GM23338 (cell line): ENCODE results near the gene RHOH. TPM values are rescaled to one million over a fixed set of nuclear protein-coding genes. Genes with fewer than 3 reads are reported as not detected.
A peak's percentile ranks its signal among the peaks of the same experiment; 100 is the strongest.

Source experiments
- ATAC-seq: fragments of 200-7000 bp; cut with Tn5 transposase; 3 replicates; pipeline ENCODE4 v1.9.1; 2020
- DNase-seq: peaks from one replicate; pipeline ENCODE4 v3.0.0-alpha.2; 2015; ENCODE audit warnings: low spot score
- H2AFZ ChIP-seq: fragments of 200-600 bp; sonication (generic); 2 replicates; pipeline ENCODE4 v1.8.0; 2016; ENCODE audit warnings: antibody characterized with exemption, mild to moderate bottlenecking, moderate library complexity
- H3F3A ChIP-seq: fragments of 200-600 bp; sonication (generic); replicated peaks from 2 replicates; pipeline ENCODE4 v1.8.0; 2017; ENCODE audit warnings: antibody characterized with exemption, mixed run types, low read depth
- H3K27ac ChIP-seq: fragments of 200-600 bp; sonication (generic); 2 replicates; pipeline ENCODE4 v1.6.1; 2016; ENCODE audit warnings: low read depth
- H3K27me3 ChIP-seq: fragments of 200-600 bp; sonication (generic); 2 replicates; pipeline ENCODE4 v1.8.0; 2016; ENCODE audit warnings: mild to moderate bottlenecking, mixed run types, moderate library complexity; ENCODE audit not compliant: insufficient read depth
- H3K36me3 ChIP-seq: fragments of 200-600 bp; sonication (generic); 2 replicates; pipeline ENCODE4 v1.8.0; 2016; ENCODE audit warnings: mild to moderate bottlenecking; ENCODE audit not compliant: insufficient read depth
- H3K4me1 ChIP-seq: fragments of 200-600 bp; sonication (generic); 2 replicates; pipeline ENCODE4 v1.8.0; 2016; ENCODE audit warnings: mild to moderate bottlenecking, moderate library complexity; ENCODE audit not compliant: insufficient read depth
- H3K4me2 ChIP-seq: fragments of 200-600 bp; sonication (generic); 2 replicates; pipeline ENCODE4 v1.7.1; 2017; ENCODE audit warnings: mixed run types
- H3K4me3 ChIP-seq: fragments of 200-600 bp; sonication (generic); 2 replicates; pipeline ENCODE4 v1.6.1; 2016; ENCODE audit warnings: mixed run types
- H3K79me2 ChIP-seq: fragments of 200-600 bp; sonication (generic); replicated peaks from 2 replicates; pipeline ENCODE4 v1.8.0; 2017; ENCODE audit warnings: mild to moderate bottlenecking; ENCODE audit not compliant: insufficient read depth
- H3K9me2 ChIP-seq: fragments of 200-600 bp; sonication (generic); 2 replicates; pipeline ENCODE4 v1.8.0; 2017; ENCODE audit not compliant: insufficient read depth
- H4K20me1 ChIP-seq: fragments of 200-600 bp; sonication (generic); replicated peaks from 2 replicates; pipeline ENCODE4 v1.8.0; 2017; ENCODE audit warnings: mild to moderate bottlenecking; ENCODE audit not compliant: insufficient read depth
- H3K27ac Mint-ChIP-seq: 2 replicates; pipeline ENCODE4 v1.8.0; 2020; ENCODE audit warnings: inconsistent platforms, mild to moderate bottlenecking, moderate library complexity, mixed read lengths
- H3K27me3 Mint-ChIP-seq: 3 replicates; pipeline ENCODE4 v1.8.0; 2022; ENCODE audit warnings: low read depth, mild to moderate bottlenecking, moderate library complexity, mixed read lengths, inconsistent platforms; ENCODE audit not compliant: insufficient read depth, poor library complexity
- H3K36me3 Mint-ChIP-seq: 3 replicates; pipeline ENCODE4 v1.8.0; 2021; ENCODE audit warnings: low read depth, mild to moderate bottlenecking, inconsistent platforms, moderate library complexity, mixed read lengths
- H3K4me1 Mint-ChIP-seq: 3 replicates; pipeline ENCODE4 v1.8.0; 2020; ENCODE audit warnings: mild to moderate bottlenecking, inconsistent platforms, mixed read lengths
- H3K4me3 Mint-ChIP-seq: 3 replicates; pipeline ENCODE4 v1.8.0; 2021; ENCODE audit warnings: moderate library complexity, mild to moderate bottlenecking, inconsistent platforms, mixed read lengths
- H3K9me3 Mint-ChIP-seq: 3 replicates; pipeline ENCODE4 v1.8.0; 2020; ENCODE audit warnings: moderate library complexity, mild to moderate bottlenecking, inconsistent platforms, mixed read lengths
- CREB1 ChIP-seq: fragments of 250-450 bp; sonication (Bioruptor Pico); IDR thresholded peaks from 2 replicates; pipeline ENCODE4 v1.5.0; 2020; ENCODE audit warnings: low read depth, mild to moderate bottlenecking, moderate library complexity
- EZH2 ChIP-seq: fragments of 200-600 bp; sonication (generic); IDR thresholded peaks from one replicate; pipeline ENCODE4 v1.8.0; 2017; ENCODE audit warnings: antibody characterized with exemption, mild to moderate bottlenecking, low read depth; ENCODE audit not compliant: unreplicated experiment
- JUNB ChIP-seq: IDR thresholded peaks from one replicate; pipeline ENCODE4 v1.6.1; 2016; ENCODE audit warnings: antibody characterized with exemption; ENCODE audit not compliant: unreplicated experiment
- NANOG ChIP-seq: IDR thresholded peaks from 2 replicates; pipeline ENCODE4 v1.6.1; 2016; ENCODE audit warnings: antibody characterized with exemption, borderline replicate concordance
- STAT1 ChIP-seq: IDR thresholded peaks from one replicate; pipeline ENCODE4 v1.6.1; 2016; ENCODE audit warnings: antibody characterized with exemption; ENCODE audit not compliant: unreplicated experiment
- ZNF114 ChIP-seq: fragments of 250-450 bp; sonication (Bioruptor Pico); IDR thresholded peaks from 2 replicates; pipeline ENCODE4 v1.5.0; 2020; ENCODE audit warnings: mild to moderate bottlenecking, moderate library complexity
- polyA plus RNA-seq: library from polyadenylated mRNA; unstranded; fragments of >200 nt; fragmentation: Nextera tagmentation; extraction: Ambion mirVana; gene quantifications from 2 replicates; pipeline ENCODE4 v1.2.1, GENCODE V29; 2016
- total RNA-seq: library from RNA; depleted of rRNA; stranded (reverse); fragments of >200 nt; shearing (Covaris generic); gene quantifications from 2 replicates; pipeline ENCODE4 v1.2.3, GENCODE V29; 2014
- TF ChIP-seq, protein P1 (sequence below), 2 experiments: fragments of 200-600 bp in 1 of 2; sonication (generic) in 1 of 2; conservative IDR thresholded peaks; 2 replicates each; pipeline versions ENCODE4 v1.5.1 to v1.6.1; 2016 to 2017; ENCODE audit warnings: antibody characterized with exemption in 2 of 2, low read depth in 2 of 2, mild to moderate bottlenecking in 2 of 2, moderate library complexity in 1 of 2
- TF ChIP-seq, protein P2 (sequence below): fragments of 250-450 bp; sonication (Bioruptor Pico); IDR thresholded peaks from 2 replicates; pipeline ENCODE4 v1.5.0; 2020; ENCODE audit warnings: mild to moderate bottlenecking, moderate library complexity
- TF ChIP-seq, protein P3 (sequence below): IDR thresholded peaks from one replicate; pipeline ENCODE4 v1.6.1; 2018; ENCODE audit warnings: antibody characterized with exemption; ENCODE audit not compliant: unreplicated experiment
- TF ChIP-seq, protein P4 (sequence below): IDR thresholded peaks from 2 replicates; pipeline ENCODE4 v1.6.1; 2016; ENCODE audit warnings: antibody characterized with exemption

The RHOH gene
- total and polyA plus RNA-seq, 2 experiments from 2014 or later: 2.2 to 3.7 TPM

DNA sequence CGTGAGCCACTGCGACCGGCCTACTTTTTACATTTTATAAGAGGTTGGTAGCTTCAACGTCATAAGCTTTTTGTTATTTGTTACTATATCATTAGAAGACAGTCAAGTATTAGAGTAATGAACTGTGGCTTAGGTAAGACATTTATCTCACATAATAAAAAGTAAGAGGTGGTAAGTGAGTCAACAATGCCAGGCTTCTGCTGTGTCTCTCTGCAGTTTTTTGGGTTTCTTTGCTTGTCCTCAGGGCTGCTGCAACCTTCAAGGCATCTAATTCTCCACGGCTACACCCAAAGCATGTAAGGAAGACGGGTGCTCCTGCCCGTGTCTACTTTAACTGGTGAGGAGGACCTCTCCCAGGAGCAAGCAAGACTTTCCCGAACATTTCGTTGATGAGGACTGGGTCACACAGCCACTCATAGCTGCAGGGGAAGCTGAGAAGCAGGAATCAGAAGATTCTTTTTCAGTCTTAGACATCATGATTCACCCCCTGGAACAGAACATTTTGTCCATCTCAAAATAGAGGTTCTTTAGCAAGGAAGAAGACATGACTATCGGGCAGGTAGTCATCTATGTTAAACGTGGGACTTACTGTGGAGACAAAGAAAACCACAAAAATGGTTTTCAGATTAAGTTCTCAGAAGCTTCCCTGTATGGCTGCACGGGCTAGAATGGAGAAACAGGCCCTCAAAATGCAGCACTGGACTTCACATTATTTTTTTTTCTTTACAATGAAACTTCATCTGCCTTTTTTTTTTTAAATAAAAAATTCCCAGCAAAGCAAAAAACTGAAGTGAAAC lies 13.0 kb upstream of the RHOH start:
- peaks cover 14% of the 10 kb centered on the region; the same call in 2 of the 3 replicates for H3K4me1 Mint-ChIP-seq
- H3K4me3 Mint-ChIP-seq: no peak overlapping the region
- TF ChIP-seq, protein P1, sequence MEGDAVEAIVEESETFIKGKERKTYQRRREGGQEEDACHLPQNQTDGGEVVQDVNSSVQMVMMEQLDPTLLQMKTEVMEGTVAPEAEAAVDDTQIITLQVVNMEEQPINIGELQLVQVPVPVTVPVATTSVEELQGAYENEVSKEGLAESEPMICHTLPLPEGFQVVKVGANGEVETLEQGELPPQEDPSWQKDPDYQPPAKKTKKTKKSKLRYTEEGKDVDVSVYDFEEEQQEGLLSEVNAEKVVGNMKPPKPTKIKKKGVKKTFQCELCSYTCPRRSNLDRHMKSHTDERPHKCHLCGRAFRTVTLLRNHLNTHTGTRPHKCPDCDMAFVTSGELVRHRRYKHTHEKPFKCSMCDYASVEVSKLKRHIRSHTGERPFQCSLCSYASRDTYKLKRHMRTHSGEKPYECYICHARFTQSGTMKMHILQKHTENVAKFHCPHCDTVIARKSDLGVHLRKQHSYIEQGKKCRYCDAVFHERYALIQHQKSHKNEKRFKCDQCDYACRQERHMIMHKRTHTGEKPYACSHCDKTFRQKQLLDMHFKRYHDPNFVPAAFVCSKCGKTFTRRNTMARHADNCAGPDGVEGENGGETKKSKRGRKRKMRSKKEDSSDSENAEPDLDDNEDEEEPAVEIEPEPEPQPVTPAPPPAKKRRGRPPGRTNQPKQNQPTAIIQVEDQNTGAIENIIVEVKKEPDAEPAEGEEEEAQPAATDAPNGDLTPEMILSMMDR (conservative IDR thresholded peaks at IDR 0.05; ENCODE audit: low read depth in 2 of 2): no peak
- TF ChIP-seq STAT1: no peak
- no peak for TF ChIP-seq ZNF114 (CRISPR knock-in tag)
- TF ChIP-seq, protein P2, sequence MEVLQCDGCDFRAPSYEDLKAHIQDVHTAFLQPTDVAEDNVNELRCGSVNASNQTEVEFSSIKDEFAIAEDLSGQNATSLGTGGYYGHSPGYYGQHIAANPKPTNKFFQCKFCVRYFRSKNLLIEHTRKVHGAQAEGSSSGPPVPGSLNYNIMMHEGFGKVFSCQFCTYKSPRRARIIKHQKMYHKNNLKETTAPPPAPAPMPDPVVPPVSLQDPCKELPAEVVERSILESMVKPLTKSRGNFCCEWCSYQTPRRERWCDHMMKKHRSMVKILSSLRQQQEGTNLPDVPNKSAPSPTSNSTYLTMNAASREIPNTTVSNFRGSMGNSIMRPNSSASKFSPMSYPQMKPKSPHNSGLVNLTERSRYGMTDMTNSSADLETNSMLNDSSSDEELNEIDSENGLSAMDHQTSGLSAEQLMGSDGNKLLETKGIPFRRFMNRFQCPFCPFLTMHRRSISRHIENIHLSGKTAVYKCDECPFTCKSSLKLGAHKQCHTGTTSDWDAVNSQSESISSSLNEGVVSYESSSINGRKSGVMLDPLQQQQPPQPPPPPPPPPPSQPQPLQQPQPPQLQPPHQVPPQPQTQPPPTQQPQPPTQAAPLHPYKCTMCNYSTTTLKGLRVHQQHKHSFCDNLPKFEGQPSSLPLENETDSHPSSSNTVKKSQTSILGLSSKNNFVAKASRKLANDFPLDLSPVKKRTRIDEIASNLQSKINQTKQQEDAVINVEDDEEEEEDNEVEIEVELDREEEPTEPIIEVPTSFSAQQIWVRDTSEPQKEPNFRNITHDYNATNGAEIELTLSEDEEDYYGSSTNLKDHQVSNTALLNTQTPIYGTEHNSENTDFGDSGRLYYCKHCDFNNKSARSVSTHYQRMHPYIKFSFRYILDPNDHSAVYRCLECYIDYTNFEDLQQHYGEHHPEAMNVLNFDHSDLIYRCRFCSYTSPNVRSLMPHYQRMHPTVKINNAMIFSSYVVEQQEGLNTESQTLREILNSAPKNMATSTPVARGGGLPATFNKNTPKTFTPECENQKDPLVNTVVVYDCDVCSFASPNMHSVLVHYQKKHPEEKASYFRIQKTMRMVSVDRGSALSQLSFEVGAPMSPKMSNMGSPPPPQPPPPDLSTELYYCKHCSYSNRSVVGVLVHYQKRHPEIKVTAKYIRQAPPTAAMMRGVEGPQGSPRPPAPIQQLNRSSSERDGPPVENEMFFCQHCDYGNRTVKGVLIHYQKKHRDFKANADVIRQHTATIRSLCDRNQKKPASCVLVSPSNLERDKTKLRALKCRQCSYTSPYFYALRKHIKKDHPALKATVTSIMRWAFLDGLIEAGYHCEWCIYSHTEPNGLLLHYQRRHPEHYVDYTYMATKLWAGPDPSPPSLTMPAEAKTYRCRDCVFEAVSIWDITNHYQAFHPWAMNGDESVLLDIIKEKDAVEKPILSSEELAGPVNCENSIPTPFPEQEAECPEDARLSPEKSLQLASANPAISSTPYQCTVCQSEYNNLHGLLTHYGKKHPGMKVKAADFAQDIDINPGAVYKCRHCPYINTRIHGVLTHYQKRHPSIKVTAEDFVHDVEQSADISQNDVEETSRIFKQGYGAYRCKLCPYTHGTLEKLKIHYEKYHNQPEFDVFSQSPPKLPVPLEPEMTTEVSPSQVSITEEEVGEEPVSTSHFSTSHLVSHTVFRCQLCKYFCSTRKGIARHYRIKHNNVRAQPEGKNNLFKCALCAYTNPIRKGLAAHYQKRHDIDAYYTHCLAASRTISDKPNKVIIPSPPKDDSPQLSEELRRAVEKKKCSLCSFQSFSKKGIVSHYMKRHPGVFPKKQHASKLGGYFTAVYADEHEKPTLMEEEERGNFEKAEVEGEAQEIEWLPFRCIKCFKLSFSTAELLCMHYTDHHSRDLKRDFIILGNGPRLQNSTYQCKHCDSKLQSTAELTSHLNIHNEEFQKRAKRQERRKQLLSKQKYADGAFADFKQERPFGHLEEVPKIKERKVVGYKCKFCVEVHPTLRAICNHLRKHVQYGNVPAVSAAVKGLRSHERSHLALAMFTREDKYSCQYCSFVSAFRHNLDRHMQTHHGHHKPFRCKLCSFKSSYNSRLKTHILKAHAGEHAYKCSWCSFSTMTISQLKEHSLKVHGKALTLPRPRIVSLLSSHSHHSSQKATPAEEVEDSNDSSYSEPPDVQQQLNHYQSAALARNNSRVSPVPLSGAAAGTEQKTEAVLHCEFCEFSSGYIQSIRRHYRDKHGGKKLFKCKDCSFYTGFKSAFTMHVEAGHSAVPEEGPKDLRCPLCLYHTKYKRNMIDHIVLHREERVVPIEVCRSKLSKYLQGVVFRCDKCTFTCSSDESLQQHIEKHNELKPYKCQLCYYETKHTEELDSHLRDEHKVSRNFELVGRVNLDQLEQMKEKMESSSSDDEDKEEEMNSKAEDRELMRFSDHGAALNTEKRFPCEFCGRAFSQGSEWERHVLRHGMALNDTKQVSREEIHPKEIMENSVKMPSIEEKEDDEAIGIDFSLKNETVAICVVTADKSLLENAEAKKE: no peak
- no peak for TF ChIP-seq EZH2
- no peak for TF ChIP-seq JUNB
- no peak for TF ChIP-seq CREB1 (CRISPR knock-in tag)
- TF ChIP-seq, protein P3, sequence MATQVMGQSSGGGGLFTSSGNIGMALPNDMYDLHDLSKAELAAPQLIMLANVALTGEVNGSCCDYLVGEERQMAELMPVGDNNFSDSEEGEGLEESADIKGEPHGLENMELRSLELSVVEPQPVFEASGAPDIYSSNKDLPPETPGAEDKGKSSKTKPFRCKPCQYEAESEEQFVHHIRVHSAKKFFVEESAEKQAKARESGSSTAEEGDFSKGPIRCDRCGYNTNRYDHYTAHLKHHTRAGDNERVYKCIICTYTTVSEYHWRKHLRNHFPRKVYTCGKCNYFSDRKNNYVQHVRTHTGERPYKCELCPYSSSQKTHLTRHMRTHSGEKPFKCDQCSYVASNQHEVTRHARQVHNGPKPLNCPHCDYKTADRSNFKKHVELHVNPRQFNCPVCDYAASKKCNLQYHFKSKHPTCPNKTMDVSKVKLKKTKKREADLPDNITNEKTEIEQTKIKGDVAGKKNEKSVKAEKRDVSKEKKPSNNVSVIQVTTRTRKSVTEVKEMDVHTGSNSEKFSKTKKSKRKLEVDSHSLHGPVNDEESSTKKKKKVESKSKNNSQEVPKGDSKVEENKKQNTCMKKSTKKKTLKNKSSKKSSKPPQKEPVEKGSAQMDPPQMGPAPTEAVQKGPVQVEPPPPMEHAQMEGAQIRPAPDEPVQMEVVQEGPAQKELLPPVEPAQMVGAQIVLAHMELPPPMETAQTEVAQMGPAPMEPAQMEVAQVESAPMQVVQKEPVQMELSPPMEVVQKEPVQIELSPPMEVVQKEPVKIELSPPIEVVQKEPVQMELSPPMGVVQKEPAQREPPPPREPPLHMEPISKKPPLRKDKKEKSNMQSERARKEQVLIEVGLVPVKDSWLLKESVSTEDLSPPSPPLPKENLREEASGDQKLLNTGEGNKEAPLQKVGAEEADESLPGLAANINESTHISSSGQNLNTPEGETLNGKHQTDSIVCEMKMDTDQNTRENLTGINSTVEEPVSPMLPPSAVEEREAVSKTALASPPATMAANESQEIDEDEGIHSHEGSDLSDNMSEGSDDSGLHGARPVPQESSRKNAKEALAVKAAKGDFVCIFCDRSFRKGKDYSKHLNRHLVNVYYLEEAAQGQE: no peak
- TF ChIP-seq, protein P4, sequence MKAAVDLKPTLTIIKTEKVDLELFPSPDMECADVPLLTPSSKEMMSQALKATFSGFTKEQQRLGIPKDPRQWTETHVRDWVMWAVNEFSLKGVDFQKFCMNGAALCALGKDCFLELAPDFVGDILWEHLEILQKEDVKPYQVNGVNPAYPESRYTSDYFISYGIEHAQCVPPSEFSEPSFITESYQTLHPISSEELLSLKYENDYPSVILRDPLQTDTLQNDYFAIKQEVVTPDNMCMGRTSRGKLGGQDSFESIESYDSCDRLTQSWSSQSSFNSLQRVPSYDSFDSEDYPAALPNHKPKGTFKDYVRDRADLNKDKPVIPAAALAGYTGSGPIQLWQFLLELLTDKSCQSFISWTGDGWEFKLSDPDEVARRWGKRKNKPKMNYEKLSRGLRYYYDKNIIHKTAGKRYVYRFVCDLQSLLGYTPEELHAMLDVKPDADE: no peak
- no peak for TF ChIP-seq NANOG
- Histone ChIP-seq H3K27me3 (no peaks in the 10 kb centered on the region), H4K20me1 (no peaks in the 10 kb centered on the region), H3K36me3 (no peaks in the 10 kb centered on the region), H3K79me2 (no peaks in the 10 kb centered on the region), H3K4me1 (peaks cover 16% of the 10 kb centered on the region), H3F3A (0 out of 2 replicates have a peak, but pooled peaks cover 3% of the 10 kb centered on the region), H3K4me3 (no peak overlapping the region), H2AFZ (peak overlapping the region; percentile 72), H3K27ac (no peak overlapping the region), H3K4me2 (no peak overlapping the region), H3K9me2 (no peaks in the 10 kb centered on the region)
- DNase-seq: no peak
- no peak for ATAC-seq
- H3K27ac Mint-ChIP-seq: 0 out of 2 replicates have a peak overlapping the region, but pooled peaks have one; percentile 11
- peaks cover under 1% of the 10 kb centered on the region for H3K27me3 Mint-ChIP-seq
- no peaks in the 10 kb centered on the region for H3K36me3 Mint-ChIP-seq
- no peaks in the 10 kb centered on the region for H3K9me3 Mint-ChIP-seq
